GM12891 (cell line): Measurements from ENCODE around the gene SPIN1.
A peak's percentile ranks its signal among the peaks of the same experiment; 100 is the strongest.
"Not testable (repeated sequence)": the region's sequence is repeated elsewhere in the genome, so short reads cannot be mapped to it uniquely, and the experiment has no call there.

Source experiments
- DNase-seq: peaks from one replicate; pipeline ENCODE4 v3.0.0; 2011; ENCODE audit warnings: low spot score; ENCODE audit not compliant: insufficient read length
- FAIRE-seq: peaks from 2 replicates; lab custom pipeline; 2011; peaks lifted over from hg19 to GRCh38; lab: Jason Lieb, UNC
- PAX5 ChIP-seq: IDR thresholded peaks from 2 replicates; pipeline ENCODE4 v1.6.1; 2011; ENCODE audit warnings: low read length, moderate library complexity, mild to moderate bottlenecking; ENCODE audit not compliant: insufficient read depth, severe bottlenecking
- POLR2A ChIP-seq: IDR thresholded peaks from 2 replicates; pipeline ENCODE4 v1.6.1; 2011; ENCODE audit warnings: low read depth, low read length, control low read depth
- POLR2AphosphoS5 ChIP-seq: IDR thresholded peaks from 2 replicates; pipeline ENCODE4 v1.6.1; 2011; ENCODE audit warnings: low read depth, low read length, control low read depth
- POU2F2 ChIP-seq: IDR thresholded peaks from 2 replicates; pipeline ENCODE4 v1.6.1; 2011; ENCODE audit warnings: low read depth, mild to moderate bottlenecking, control low read depth, low read length, moderate library complexity
- SPI1 ChIP-seq: IDR thresholded peaks from 2 replicates; pipeline ENCODE4 v1.6.1; 2011; ENCODE audit warnings: low read depth, low read length, control low read depth
- TAF1 ChIP-seq: IDR thresholded peaks from 2 replicates; pipeline ENCODE4 v1.6.1; 2011; ENCODE audit warnings: low read depth, low read length, control low read depth

Gene SPIN1

DNA sequence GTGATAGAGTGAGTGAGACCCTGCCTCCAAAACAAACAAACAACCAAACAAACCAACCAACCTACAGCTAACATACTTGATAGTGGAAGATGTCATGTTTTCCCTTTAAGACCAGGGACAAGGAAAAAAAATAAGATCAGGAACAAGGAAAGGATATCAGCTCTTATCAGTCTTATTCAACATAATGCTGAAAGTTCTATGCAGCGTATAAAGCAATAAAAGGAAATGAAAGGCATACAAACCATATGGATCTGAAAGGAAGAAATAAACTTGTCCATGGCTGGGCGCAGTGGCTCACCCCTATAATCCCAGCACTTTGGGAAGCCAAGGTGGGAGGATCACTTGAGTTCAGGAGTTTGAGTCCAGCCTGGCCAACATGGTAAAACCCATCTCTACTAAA, 23.5 kb upstream of the SPIN1 start:
- no peak for DNase-seq
- TF ChIP-seq POLR2A (no peak), PAX5 (no peak), SPI1 (no peak), POU2F2 (no peak), TAF1 (no peak), POLR2AphosphoS5 (no peak)
- FAIRE-seq, result no peak

GRCh38 chr9:88370346-88370745, 17.9 kb upstream of the SPIN1 start:
- no peak for DNase-seq
- no peak for FAIRE-seq
- TF ChIP-seq TAF1 (no peak), POLR2AphosphoS5 (no peak), POU2F2 (no peak), PAX5 (no peak), POLR2A (no peak), SPI1 (no peak)

DNA sequence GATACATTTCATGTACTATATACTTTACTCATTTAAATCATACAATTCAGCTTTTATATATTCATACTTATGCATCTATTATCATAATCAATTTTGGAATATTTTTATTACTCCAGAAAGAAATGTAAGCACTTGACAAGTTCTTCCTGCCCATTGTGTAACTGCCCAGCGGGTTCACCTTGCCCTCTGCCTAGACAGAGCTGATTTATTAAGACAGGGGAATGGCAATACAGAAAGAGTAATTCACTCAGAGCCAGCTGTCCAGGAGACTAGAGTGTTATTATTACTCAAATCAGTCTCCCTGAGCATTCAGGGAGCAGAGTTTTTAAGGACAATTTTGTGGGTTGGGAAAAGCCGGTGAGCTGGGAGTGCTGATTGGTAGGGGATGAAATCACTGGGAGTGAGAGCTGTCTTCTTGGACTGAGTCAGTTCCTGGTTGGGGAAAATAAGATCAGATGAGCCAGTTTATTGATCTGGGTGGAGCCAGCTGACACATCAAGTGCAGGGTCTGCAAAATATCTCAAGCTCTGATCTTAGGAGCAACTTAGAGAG, 16.1 kb upstream of the SPIN1 start:
- FAIRE-seq (no peak), DNase-seq (no peak)
- TF ChIP-seq TAF1 (no peak), POLR2AphosphoS5 (no peak)

GRCh38 chr9:88373045-88373444, 15.2 kb upstream of the SPIN1 start:
- FAIRE-seq, result no peak

DNA sequence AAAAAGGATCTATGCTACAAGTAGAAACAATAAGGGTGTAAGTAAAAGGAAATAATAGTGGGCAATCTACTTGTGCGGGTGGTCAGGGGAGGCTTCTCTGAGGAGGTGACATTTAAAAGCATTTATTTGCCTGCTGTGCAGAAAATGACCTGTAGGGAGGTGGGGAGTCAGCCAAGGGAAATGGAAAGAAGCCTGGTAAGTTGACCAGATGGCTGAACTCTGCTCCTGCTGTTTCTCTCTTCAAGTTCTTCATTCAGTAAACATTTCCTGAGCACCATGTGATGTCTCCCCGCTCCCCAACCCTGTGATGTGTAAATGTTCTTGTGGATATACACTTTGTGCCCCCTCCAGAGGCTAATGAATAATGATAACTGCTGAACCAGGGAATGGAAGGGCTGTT, 9.9 kb upstream of the SPIN1 start:
- FAIRE-seq (no peak), DNase-seq (no peak)
- TF ChIP-seq POLR2AphosphoS5 (no peak), PAX5 (no peak), POU2F2 (no peak), SPI1 (no peak), TAF1 (no peak), POLR2A (no peak)

More at GRCh38 chr9:88373045-88373444, 15.2 kb upstream of the SPIN1 start:
- DNase-seq, result no peak
- TF ChIP-seq POU2F2 (no peak), POLR2AphosphoS5 (no peak), POLR2A (no peak), TAF1 (no peak), PAX5 (no peak), SPI1 (no peak)

DNA sequence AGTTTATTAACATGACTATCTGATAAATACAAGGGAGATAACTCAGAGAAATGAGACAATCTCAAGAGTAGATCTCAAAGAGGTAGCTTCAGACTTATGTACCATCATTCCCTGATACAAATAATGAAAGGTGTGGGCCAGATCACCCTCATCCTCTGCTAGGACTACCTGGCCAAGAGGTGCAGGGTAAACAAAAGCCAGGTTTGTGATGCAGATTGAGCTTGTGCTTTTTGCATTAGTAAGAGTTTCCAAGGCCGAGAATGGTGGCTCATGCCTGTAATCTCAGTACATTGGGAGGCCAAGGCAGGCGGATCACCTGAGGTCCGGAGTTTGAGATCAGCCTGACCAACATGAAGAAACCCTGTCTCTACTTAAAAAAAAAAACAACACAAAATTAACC, 8.9 kb upstream of the SPIN1 start:
- no peak for FAIRE-seq
- TF ChIP-seq POU2F2, result no peak
- TF ChIP-seq TAF1, result no peak
- DNase-seq, result no peak

DNA sequence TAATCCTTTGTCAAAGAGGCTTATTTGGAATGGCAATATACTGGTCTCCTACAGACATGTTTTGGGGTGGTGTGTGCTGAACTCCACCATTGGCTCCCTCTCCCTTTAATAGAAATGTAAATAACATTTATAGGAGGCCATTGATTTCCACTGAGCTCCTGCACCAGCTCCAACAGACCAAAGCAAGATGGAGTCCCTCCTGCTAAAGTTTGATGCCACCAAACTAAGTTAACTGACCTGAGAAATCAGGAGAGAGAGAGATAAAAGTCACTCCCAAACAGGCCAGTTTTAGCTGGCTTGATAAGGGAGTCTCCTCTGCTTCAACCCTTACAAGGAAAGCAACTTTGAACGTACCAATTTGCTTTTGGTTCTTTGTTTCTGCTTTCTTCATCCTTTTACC, 8.1 kb upstream of the SPIN1 start:
- FAIRE-seq (no peak), DNase-seq (no peak)
- TF ChIP-seq PAX5 (no peak), TAF1 (no peak), POLR2AphosphoS5 (no peak), POU2F2 (no peak), SPI1 (no peak), POLR2A (no peak)

GRCh38 chr9:88381322-88381721, 6.9 kb upstream of the SPIN1 start:
- not testable (repeated sequence) for DNase-seq, FAIRE-seq

GRCh38 chr9:88383176-88383575, 5.1 kb upstream of the SPIN1 start:
- DNase-seq (no peak), FAIRE-seq (no peak)
- TF ChIP-seq SPI1, result 0 out of 2 replicates have a peak, but pooled peaks have one; percentile 8
- no peak for TF ChIP-seq POLR2AphosphoS5

DNA sequence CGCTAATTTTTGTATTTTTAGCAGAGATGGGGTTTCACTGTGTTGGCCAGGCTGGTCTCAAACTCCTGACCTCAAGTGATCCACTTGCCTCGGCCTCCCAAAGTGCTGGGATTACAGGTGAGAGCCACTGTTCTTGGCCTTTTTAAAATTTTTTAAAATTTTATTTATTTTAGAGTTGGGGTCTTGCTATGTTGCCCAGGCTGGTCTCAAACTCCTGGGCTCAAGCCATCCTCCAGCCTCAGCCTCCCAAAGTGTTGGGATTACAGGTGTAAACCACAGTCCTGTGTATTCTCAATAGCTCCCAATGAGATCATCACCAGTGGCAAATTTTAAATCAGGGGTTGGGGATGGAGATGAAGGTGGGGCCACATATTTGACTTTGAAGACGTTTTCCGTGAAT, 2.1 kb upstream of the SPIN1 start:
- not testable (repeated sequence) for DNase-seq, FAIRE-seq

- TF ChIP-seq TAF1, result no peak
- no peak for TF ChIP-seq SPI1
- no peak for TF ChIP-seq POU2F2
- DNase-seq (no peak), FAIRE-seq (no peak)
Observed at GRCh38 chr9:88387036-88387551, 1.1 kb upstream of the SPIN1 start.
